ENCODE data around the gene RABL2B.

DNA sequence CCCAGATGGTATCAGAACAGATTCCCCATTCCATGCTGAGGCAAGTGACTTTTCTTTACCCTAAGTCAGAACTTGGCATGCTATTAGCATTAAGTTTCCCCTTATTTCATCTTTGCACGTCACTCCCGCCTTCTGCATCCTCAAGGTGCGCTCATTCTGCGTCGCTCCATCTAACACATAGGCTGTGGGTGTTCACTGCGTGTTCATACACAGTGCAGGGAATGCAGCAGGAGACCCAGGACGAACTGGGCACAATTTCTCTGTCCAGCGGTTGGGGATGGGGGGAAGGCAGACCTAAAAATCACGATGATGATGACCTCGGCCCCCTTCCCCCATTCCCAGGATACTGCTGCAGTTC lies 65.1 kb downstream of the RABL2B start:
- TF ChIP-seq, protein P1, sequence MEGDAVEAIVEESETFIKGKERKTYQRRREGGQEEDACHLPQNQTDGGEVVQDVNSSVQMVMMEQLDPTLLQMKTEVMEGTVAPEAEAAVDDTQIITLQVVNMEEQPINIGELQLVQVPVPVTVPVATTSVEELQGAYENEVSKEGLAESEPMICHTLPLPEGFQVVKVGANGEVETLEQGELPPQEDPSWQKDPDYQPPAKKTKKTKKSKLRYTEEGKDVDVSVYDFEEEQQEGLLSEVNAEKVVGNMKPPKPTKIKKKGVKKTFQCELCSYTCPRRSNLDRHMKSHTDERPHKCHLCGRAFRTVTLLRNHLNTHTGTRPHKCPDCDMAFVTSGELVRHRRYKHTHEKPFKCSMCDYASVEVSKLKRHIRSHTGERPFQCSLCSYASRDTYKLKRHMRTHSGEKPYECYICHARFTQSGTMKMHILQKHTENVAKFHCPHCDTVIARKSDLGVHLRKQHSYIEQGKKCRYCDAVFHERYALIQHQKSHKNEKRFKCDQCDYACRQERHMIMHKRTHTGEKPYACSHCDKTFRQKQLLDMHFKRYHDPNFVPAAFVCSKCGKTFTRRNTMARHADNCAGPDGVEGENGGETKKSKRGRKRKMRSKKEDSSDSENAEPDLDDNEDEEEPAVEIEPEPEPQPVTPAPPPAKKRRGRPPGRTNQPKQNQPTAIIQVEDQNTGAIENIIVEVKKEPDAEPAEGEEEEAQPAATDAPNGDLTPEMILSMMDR (conservative IDR thresholded peaks at IDR 0.05): no peak
- TF ChIP-seq ZFX (IDR thresholded peaks at IDR 0.05): no peak
